LoVo (cell line): ENCODE data around the gene GRK3.

ENCODE experiments used
- DNase-seq: peaks from one replicate; pipeline ENCODE4 v3.0.0-alpha.2; 2016; ENCODE audit warnings: low spot score

The GRK3 gene

DNA sequence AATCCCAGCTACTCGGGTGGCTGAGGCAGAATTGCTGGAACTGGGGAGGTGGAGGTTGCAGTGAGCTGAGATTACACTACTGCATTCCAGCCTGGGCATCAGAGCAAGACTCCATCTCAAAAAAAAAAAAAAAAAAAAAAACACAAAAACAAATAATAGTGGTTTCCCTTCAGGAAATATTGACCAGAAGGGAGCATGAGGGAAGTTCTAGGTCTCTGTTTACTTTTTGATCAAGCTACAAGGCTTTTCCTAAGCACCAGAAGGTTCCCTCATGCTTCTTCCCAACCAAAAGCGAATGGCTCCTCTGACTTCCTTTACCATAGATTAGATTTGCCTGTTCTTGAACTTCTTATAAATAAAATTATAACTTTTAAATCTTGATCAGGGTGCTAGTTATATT lies 195.8 kb downstream of the GRK3 start:
- DNase-seq = no peak

DNA sequence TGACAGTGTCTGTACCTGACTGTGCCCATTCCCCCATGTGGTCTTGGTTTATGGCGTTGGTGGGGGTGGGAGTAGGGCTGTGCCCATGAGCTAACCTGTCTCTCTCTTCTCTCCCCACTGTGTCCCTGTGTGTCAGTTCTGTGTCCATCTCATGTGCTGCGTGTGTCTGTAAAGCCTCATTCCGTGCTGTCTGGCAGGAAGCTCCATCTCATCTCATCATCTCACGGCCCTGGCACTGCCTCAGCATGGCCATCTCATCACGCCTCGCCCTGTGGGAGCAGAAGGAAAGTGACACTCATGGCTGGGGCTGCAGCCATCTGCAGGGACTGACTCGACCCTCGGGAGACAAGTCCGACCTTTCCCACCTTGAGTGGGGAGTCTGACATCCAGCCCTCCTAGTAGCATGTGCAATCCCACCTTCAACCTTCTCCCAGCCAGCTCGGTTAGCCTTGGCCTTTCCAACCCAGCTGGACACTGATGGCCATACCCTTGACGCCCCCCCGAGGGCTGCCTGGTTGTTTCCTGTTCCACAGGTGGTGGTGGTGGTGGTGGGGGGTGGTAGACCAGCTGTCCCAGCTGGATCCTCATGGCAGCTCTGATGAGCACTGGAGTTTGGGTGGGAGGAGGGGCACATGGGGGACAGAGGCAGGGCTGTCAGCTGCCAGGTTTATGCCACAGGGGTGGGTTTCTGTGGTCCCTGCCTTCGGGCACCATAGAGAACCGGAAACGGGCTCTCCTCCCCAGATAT lies 196.5 kb downstream of the GRK3 start:
- no peak for DNase-seq

DNA sequence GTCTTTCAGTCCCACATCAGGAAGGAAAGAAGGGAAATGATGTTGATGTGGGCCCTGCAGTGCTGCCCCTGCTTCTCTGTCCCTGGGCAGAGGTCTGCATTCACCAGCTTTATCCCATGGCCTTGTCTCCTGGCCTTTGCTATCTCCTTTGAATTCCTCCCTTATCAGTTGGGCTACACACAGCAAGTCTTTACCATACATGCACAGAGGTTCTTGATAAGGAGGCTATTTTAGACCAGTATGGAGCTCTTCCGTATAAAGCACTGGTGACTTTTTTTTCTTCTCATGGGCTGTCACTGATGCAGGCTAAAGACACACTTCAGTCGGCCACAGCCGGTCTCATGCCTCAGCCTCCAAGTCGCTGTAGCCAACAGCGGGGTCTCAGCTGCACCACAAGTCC lies 197.7 kb downstream of the GRK3 start:
- no peak for DNase-seq

DNA sequence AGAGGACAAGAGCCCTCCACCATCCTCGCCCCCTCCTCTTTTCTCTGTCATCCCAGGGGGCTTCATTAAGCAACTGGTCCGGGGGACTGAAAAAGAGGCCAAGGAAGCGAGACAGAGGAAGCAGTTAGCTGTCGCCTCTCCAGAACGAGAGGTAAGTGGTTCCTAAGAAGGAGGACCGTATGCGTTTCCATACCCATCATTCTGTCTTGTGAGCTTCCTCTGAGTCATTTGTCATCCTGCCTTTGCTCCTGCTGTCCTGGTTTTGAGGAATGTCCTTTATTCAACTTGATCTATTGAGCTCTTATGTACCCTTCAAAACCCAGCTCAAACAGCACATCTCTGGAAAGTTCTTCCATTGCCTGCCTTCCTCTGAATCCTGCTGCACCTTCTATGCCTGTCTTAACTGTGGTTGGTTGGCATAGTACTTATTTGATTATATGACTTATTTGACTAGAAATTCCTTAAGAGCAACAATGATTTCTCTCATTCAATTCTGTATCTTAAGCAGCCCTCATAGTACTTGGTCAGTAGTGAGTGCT lies 198.8 kb downstream of the GRK3 start:
- no peak for DNase-seq

DNA sequence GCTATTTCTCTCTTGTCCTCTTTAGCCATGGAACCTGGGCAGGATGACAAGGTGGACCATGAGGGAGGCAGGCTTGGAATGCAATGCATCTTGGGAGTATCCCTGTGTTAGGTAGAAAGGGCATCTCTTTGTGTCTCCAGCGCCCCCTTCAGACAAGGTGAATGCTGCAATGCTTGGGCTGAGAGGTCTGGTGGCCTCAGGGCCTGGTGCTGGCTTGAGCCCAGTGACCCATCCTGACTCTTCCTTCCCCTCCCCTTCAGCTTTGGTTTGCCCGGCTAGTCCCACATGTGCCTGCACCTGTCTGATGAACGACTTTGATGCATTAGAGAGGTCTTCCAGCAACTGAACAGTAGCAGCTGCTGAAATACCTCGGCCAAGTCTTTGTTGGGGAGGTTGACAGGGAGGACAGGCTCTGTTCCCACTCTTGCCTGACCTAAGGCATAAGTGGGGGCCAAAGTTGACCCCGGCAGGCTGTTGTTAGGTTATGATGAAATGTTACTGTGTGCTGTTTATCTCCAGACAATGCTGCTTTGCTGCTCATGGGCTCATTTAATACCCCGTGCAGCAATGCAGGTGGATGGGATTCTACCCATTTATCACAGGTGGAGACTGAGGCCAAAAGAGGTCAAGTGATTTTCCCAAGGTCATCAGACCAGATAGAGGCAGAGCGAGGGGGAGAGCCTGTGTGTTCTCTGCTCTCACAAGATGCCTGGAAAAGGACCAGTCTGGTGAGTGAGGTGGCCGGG lies 200.0 kb downstream of the GRK3 start:
- no peak for DNase-seq

DNA sequence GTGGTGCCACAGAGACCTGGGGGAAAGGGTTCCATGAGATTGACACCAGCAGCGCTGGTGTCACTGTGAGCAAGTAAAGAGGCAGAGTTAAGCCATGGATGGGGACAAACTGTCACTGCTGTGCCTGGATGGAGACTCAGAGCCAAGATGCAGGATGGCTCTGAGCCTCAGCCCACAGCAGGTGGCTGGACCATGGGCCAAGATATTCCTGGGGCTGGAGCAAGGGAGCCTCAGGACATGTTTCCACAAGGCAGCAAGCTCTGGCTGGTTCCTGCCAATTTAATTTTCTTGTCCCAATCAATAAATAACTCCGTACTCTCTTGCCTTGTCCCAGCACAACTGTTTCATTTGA lies 200.5 kb downstream of the GRK3 start:
- DNase-seq = no peak

DNA sequence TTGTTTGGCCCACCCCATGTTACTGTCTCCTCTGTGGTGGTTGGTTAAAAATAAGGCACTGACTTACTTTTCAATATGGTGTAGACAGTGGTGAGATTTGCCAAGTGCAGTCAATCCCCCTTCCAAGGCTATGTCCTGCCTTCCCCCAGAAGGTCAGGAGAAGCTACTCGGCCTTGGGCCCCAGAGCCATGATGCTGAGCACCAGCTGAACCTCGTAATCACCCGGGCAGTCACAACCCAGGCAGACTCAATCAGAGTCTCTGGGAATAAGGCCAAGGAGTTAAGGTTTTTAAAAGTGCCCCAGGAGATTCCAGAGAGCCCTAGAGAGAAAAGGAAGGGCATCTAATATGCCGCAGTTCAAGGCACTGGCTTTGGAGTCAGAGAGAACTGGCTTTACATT lies 201.3 kb downstream of the GRK3 start:
- DNase-seq = no peak

DNA sequence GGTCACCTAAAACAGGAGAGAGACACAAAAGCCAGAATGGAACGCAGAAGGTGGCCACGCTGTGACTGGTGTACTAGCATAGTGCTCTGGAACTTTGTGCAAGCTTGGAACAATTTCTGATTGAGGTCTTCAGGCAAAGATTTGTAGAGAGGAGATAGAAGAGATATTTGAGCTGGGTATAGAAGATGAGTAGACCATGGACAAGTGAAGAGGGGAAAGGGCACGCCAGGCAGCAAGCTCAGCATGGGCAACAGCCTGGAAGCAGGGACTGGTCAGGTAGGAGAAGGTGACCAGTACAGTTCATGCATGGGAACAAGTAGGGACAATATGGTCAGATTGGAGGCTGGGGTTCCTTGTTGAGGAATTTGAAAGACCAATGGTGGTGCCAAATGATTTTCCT lies 201.9 kb downstream of the GRK3 start:
- no peak for DNase-seq

DNA sequence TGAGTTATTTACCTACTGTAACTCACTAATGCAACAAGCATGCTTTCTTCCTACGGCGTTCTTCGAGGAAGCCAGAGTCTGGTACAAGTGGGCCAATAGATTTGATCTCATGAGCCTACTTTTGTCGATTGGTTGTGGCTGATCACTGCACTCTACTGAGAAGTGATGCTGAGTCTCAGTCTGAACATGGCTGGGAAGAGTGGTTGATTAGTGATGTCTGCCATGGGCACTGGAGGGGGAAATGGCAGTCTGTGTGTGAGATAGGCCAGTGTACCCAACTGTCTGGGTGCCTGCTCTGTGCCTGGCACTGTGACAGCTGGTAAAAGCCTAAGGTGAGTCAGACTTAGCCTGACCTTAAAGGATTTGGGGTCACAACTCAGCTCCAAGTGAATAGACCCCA lies 205.9 kb downstream of the GRK3 start:
- no peak for DNase-seq

DNA sequence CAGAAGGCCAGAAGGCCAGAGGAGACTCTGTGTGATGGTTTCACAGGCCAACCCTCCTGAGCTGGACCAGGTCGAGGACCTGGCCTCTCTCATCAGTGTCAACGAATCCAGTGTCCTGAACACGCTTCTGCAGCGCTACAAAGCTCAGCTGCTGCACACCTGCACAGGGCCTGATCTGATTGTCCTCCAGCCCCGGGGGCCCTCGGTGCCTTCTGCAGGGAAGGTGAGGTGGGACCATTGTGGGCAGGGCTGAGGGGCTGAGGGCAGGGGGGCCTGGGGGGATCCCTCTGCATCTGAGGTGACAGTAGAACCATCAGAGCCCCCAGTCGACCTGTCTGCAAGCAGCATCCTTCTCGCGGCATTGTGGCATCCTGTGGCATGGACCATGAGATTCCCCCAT lies 207.8 kb downstream of the GRK3 start:
- DNase-seq = no peak

DNA sequence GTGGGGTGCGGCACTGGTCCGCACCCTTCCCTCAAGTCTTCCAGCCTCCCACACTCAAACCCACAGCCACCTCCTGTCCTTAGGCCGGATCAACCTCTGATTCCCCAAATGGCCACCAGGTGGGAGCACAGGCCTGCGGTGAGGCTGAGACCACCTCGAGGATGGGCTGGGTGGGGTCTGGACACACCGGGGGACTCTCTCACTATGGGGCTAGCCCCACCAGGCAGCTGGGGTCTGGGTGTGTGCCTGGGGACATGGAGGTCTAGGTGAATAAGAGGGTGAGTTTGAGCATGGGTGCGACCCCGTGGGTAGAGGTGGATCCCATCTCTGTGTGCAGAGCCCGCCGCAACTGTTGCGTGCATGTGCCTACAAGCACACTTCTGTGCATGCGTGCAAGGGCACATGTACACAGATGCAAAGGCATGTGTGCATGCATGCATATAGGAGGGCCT lies 210.1 kb downstream of the GRK3 start:
- DNase-seq = no peak

DNA sequence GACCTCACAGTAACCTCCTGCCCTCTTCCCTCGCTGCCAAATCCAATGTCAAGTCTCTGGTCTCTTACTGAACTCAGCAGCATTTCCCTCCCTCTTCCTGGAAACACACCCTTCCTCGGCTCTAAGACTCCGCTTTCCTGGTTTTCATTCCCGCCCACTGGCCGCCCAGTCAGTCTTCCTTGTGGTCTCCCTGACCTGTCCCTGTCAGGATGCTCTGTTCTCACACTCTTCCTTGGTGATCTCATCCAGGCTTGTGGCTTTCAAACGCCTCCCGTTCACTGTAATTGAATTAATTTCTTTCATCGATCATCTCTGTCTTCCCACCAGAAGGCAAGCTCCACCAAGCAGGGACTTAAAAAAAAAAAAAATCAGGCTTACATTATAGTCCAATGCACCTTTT lies 211.1 kb downstream of the GRK3 start:
- no peak for DNase-seq

DNA sequence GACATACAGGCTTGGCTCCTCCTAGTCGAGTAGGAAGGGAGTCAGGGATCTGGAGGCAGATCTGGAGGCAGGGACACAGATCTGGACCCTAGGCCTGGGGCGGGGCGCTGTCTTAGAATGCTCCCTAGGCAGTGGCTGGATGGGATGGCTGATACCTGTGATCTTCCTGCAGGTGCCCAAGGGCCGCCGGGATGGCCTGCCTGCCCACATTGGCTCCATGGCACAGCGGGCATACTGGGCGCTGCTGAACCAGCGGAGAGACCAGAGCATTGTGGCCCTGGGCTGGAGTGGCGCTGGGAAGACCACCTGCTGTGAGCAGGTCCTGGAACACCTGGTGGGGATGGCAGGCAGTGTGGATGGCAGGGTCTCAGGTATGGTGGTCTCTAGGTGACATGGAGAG lies 212.9 kb downstream of the GRK3 start:
- no peak for DNase-seq

DNA sequence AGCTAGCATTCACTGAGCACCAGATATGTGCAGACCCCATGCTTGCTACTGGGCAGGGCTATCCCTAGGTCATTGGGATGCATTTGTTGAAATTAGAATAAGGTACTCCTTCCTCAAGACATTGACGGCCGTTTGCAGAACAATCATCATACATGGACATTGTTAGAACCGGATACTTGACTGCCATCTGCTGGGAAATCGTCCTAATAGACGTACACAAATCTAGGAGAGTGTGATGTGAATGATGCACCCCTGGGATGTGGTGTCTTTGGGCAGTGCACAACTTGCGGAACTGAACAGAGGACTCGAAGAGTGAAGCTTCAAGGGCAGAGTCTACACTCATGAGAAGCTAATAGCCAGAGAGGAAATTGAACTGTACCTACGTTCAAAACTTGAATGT lies 213.4 kb downstream of the GRK3 start:
- DNase-seq = peak; percentile 29
